CD14-positive monocyte (primary cell): ENCODE measurements around the gene TRABD2B. TPM values are rescaled to one million over a fixed set of nuclear protein-coding genes. Genes with fewer than 3 reads are reported as not detected.

ENCODE experiments used
- DNase-seq, 3 donors: peaks; one replicate each; pipeline ENCODE4 v3.0.0-alpha.2; 2011 to 2022
- H2AFZ ChIP-seq: 2 replicates; pipeline ENCODE4 v1.6.0; 2012; ENCODE audit warnings: mild to moderate bottlenecking, low read depth, low read length, inconsistent platforms; ENCODE audit not compliant: insufficient read depth, poor library complexity, severe bottlenecking
- H3K27ac ChIP-seq, 2 donors: 1 replicate in 1 of 2; 2 replicates in 1 of 2; pipeline ENCODE4 v1.5.1; 2012 to 2013; ENCODE audit warnings: low read length in 2 of 2, control low read depth in 1 of 2, inconsistent platforms in 1 of 2, low read depth in 1 of 2, mild to moderate bottlenecking in 1 of 2
- H3K27me3 ChIP-seq, 2 donors: one replicate each; pipeline versions ENCODE4 v1.6.0 to v1.6.1; 2011 to 2013; ENCODE audit warnings: low read length in 2 of 2; ENCODE audit not compliant: control insufficient read depth in 2 of 2, insufficient read depth in 2 of 2
- H3K36me3 ChIP-seq, 2 donors: replicated peaks in 1 of 2; 1 replicate in 1 of 2; 2 replicates in 1 of 2; pipeline versions ENCODE4 v1.5.1 to v1.6.1; 2012 to 2013; ENCODE audit warnings: low read length in 2 of 2, control low read depth in 1 of 2, inconsistent platforms in 1 of 2, mild to moderate bottlenecking in 1 of 2; ENCODE audit not compliant: insufficient read depth in 2 of 2, control insufficient read depth in 1 of 2
- H3K4me1 ChIP-seq, 2 donors: 1 replicate in 1 of 2; 2 replicates in 1 of 2; pipeline versions ENCODE4 v1.5.1 to v1.6.1; 2012 to 2013; ENCODE audit warnings: low read length in 2 of 2, control low read depth in 1 of 2, inconsistent platforms in 1 of 2, mild to moderate bottlenecking in 1 of 2, moderate library complexity in 1 of 2; ENCODE audit not compliant: insufficient read depth in 2 of 2, control insufficient read depth in 1 of 2
- H3K4me2 ChIP-seq: replicated peaks from 2 replicates; pipeline ENCODE3; 2012; ENCODE audit warnings: low read length, moderate library complexity, mild to moderate bottlenecking; ENCODE audit not compliant: poor library complexity, severe bottlenecking; ENCODE audit errors: extremely low read depth
- H3K4me3 ChIP-seq, 3 experiments: fragments of 200-600 bp in 1 of 3; sonication (generic) in 1 of 3; replicated peaks in 1 of 3; 1 replicate in 2 of 3; 2 replicates in 1 of 3; pipeline ENCODE4 v1.5.1; 2011 to 2013; ENCODE audit warnings: low read length in 3 of 3, mild to moderate bottlenecking in 3 of 3, control low read depth in 2 of 3, low read depth in 2 of 3, inconsistent platforms in 1 of 3, moderate library complexity in 1 of 3
- H3K79me2 ChIP-seq: 2 replicates; pipeline ENCODE4 v1.6.0; 2012; ENCODE audit warnings: mild to moderate bottlenecking, control low read depth, inconsistent platforms, low read length, moderate library complexity; ENCODE audit not compliant: insufficient read depth
- H3K9ac ChIP-seq: 2 replicates; pipeline ENCODE4 v1.6.0; 2017; ENCODE audit warnings: low read length, mild to moderate bottlenecking; ENCODE audit not compliant: insufficient read depth, poor library complexity, severe bottlenecking
- H3K9me3 ChIP-seq, 2 donors: replicated peaks in 1 of 2; 1 replicate in 1 of 2; 2 replicates in 1 of 2; pipeline versions ENCODE4 v1.5.1 to v1.6.1; 2012 to 2013; ENCODE audit warnings: low read length in 2 of 2, control low read depth in 1 of 2; ENCODE audit not compliant: control insufficient read depth in 1 of 2, insufficient read depth in 1 of 2
- H4K20me1 ChIP-seq: 2 replicates; pipeline ENCODE4 v1.6.0; 2012; ENCODE audit warnings: mild to moderate bottlenecking, low read length, control low read depth, moderate library complexity; ENCODE audit not compliant: insufficient read depth
- H3K27ac Mint-ChIP-seq, 7 donors: one replicate each; pipeline ENCODE4 v1.8.0; 2020; ENCODE audit warnings: mild to moderate bottlenecking in 7 of 7, mixed read lengths in 7 of 7, moderate library complexity in 6 of 7, inconsistent platforms in 2 of 7
- H3K27me3 Mint-ChIP-seq, 3 donors: one replicate each; pipeline ENCODE4 v1.8.0; 2021 to 2022; ENCODE audit warnings: low read depth in 3 of 3, mild to moderate bottlenecking in 3 of 3, mixed read lengths in 3 of 3, moderate library complexity in 3 of 3, inconsistent platforms in 1 of 3
- H3K36me3 Mint-ChIP-seq, 2 donors: one replicate each; pipeline ENCODE4 v1.8.0; 2020; ENCODE audit warnings: mixed read lengths in 2 of 2, inconsistent platforms in 1 of 2, mild to moderate bottlenecking in 1 of 2
- H3K4me1 Mint-ChIP-seq: one replicate; pipeline ENCODE4 v1.8.0; 2020; ENCODE audit warnings: mild to moderate bottlenecking, mixed read lengths
- H3K4me3 Mint-ChIP-seq, 2 donors: one replicate each; pipeline ENCODE4 v1.8.0; 2020; ENCODE audit warnings: mild to moderate bottlenecking in 2 of 2, mixed read lengths in 2 of 2, moderate library complexity in 1 of 2
- H3K9me3 Mint-ChIP-seq, 7 donors: one replicate each; pipeline ENCODE4 v1.8.0; 2020 to 2022; ENCODE audit warnings: mixed read lengths in 7 of 7, mild to moderate bottlenecking in 6 of 7, moderate library complexity in 6 of 7, inconsistent platforms in 2 of 7
- CTCF ChIP-seq: fragments of 200-600 bp; IDR thresholded peaks from one replicate; pipeline ENCODE4 v1.8.0; 2022; ENCODE audit warnings: antibody characterized with exemption, mild to moderate bottlenecking
- WGBS: methylation state at CpG from one replicate; pipeline ENCODE4 v1.1.5; 2013; ENCODE audit warnings: missing lambda C conversion rate; ENCODE audit not compliant: insufficient coverage; 5-methylcytosine and 5-hydroxymethylcytosine counted together
- intact Hi-C, 2 donors: fragments of 100-400 bp; cut with micrococcal nuclease; formaldehyde crosslinking; loops; one replicate each; pipeline versions ENCODE4 v1.15.0 to v1.15.1; 2023
- polyA plus RNA-seq, 3 donors: library from polyadenylated mRNA; depleted of rRNA in 1 of 3; unstranded in 2 of 3; stranded (reverse) in 1 of 3; fragments of 300-500 nt in 2 of 3; fragments of >200 nt in 1 of 3; fragmentation: Illumina TruSeq in 2 of 3; gene quantifications; 1 replicate in 2 of 3; 2 replicates in 1 of 3; pipeline ENCODE4 v1.2.3, GENCODE V29; 2012 to 2021

TRABD2B gene
- polyA plus RNA-seq, 3 donors = not detected

- no peaks in the 10 kb centered on the region for H3K36me3 Mint-ChIP-seq
- Histone ChIP-seq H3K4me1 (no peaks in the 10 kb centered on the region), H3K27ac (no peak overlapping the region), H3K4me3 (no peak overlapping the region), H2AFZ (no peak overlapping the region), H4K20me1 (no peaks in the 10 kb centered on the region), H3K4me2 (no peak overlapping the region), H3K36me3 (no peaks in the 10 kb centered on the region), H3K9ac (no peak overlapping the region), H3K79me2 (no peaks in the 10 kb centered on the region), H3K27me3 (peaks cover 22 to 51% of the 10 kb centered on the region in 2 donors), H3K9me3 (peaks cover 0 to 4% of the 10 kb centered on the region in 2 donors)
- TF ChIP-seq CTCF = no peak
- no peak for DNase-seq
- no peak overlapping the region for H3K27ac Mint-ChIP-seq
- no peak overlapping the region for H3K4me3 Mint-ChIP-seq
- intact Hi-C loops = loop anchor here in 1 of 2 donors (10.0 kb wide), 1 partner anchor 253 kb away; no protein-coding TSS in a partner anchor
- H3K4me1 Mint-ChIP-seq = no peaks in the 10 kb centered on the region
- H3K27me3 Mint-ChIP-seq = peaks cover 45 to 46% (median 46%) of the 10 kb centered on the region in 3 donors
- peaks cover 0 to 5% (median 1%) of the 10 kb centered on the region in 7 donors for H3K9me3 Mint-ChIP-seq
These were observed 15.4 kb downstream of the TRABD2B start for GRCh38 chr1:47981667-47982350.

- H3K9me3 ChIP-seq = peaks cover 0 to 4% of the 10 kb centered on the region in 2 donors
- Mint-ChIP-seq H3K27me3 (peaks cover 31 to 35% (median 33%) of the 10 kb centered on the region in 3 donors), H3K4me1 (no peaks in the 10 kb centered on the region), H3K27ac (no peak overlapping the region), H3K9me3 (peaks cover 0 to 5% (median 1%) of the 10 kb centered on the region in 7 donors), H3K4me3 (no peak overlapping the region), H3K36me3 (no peaks in the 10 kb centered on the region)
- DNase-seq = no peak
- no peak for TF ChIP-seq CTCF
- 100% methylated on average over 2 of the region's 3 CpGs for WGBS
- no peaks in the 10 kb centered on the region for H3K4me1 ChIP-seq
- H3K27ac ChIP-seq = no peak overlapping the region
- no peak overlapping the region for H2AFZ ChIP-seq
- H3K4me3 ChIP-seq = no peak overlapping the region
- no peaks in the 10 kb centered on the region for H3K36me3 ChIP-seq
- peaks cover 12 to 40% of the 10 kb centered on the region in 2 donors for H3K27me3 ChIP-seq
- H3K79me2 ChIP-seq = no peaks in the 10 kb centered on the region
- intact Hi-C loops = loop anchor here in 1 of 2 donors (10.0 kb wide), 1 partner anchor 254 kb away; no protein-coding TSS in a partner anchor
- H3K4me2 ChIP-seq = no peak overlapping the region
- no peaks in the 10 kb centered on the region for H4K20me1 ChIP-seq
- no peak overlapping the region for H3K9ac ChIP-seq
These were observed 16.7 kb downstream of the TRABD2B start for GRCh38 chr1:47980501-47980900.
